MM.1S (cell line): Measurements from ENCODE around the gene COL5A1.

Experiments
- DNase-seq: peaks from one replicate; pipeline ENCODE4 v3.0.0-alpha.2; 2015
- H2AFZ ChIP-seq: fragments of 300-600 bp; sonication (generic); 2 replicates; pipeline ENCODE4 v1.6.0; 2016; ENCODE audit warnings: antibody characterized with exemption, low read length
- H3F3A ChIP-seq: fragments of 300-600 bp; sonication (generic); 2 replicates; pipeline ENCODE4 v1.6.1; 2016; ENCODE audit warnings: mild to moderate bottlenecking, antibody characterized with exemption, low read length, moderate library complexity, mixed read lengths; ENCODE audit not compliant: insufficient read depth
- H3K27ac ChIP-seq: fragments of 300-600 bp; sonication (generic); 2 replicates; pipeline ENCODE4 v1.5.1; 2016; ENCODE audit warnings: mild to moderate bottlenecking, low read length
- H3K27me3 ChIP-seq: fragments of 300-600 bp; sonication (generic); replicated peaks from 2 replicates; pipeline ENCODE4 v1.6.0; 2016; ENCODE audit warnings: low read length; ENCODE audit not compliant: insufficient read depth
- H3K36me3 ChIP-seq: fragments of 300-600 bp; sonication (generic); replicated peaks from 2 replicates; pipeline ENCODE4 v1.6.1; 2016; ENCODE audit warnings: mild to moderate bottlenecking, low read length, mixed read lengths; ENCODE audit not compliant: insufficient read depth
- H3K4me1 ChIP-seq: fragments of 300-600 bp; sonication (generic); 2 replicates; pipeline ENCODE4 v1.6.1; 2016; ENCODE audit warnings: low read length, mixed read lengths
- H3K4me2 ChIP-seq: fragments of 300-600 bp; sonication (generic); 2 replicates; pipeline ENCODE4 v1.6.0; 2016; ENCODE audit warnings: low read depth, low read length
- H3K4me3 ChIP-seq: fragments of 300-600 bp; sonication (generic); 2 replicates; pipeline ENCODE4 v1.5.1; 2016; ENCODE audit warnings: low read length, mixed read lengths
- H3K79me2 ChIP-seq: fragments of 300-600 bp; sonication (generic); 2 replicates; pipeline ENCODE4 v1.6.1; 2016; ENCODE audit warnings: mixed run types, low read length, mixed read lengths
- H3K9ac ChIP-seq: fragments of 300-600 bp; sonication (generic); 2 replicates; pipeline ENCODE4 v1.6.1; 2016; ENCODE audit warnings: low read length, mixed read lengths
- H3K9me2 ChIP-seq: fragments of 300-600 bp; sonication (generic); replicated peaks from 2 replicates; pipeline ENCODE4 v1.6.1; 2016; ENCODE audit warnings: mild to moderate bottlenecking, low read length, mixed read lengths; ENCODE audit not compliant: insufficient read depth
- H3K9me3 ChIP-seq: fragments of 300-600 bp; sonication (generic); replicated peaks from 2 replicates; pipeline ENCODE4 v1.6.1; 2016; ENCODE audit warnings: mild to moderate bottlenecking, low read length, mixed read lengths; ENCODE audit not compliant: insufficient read depth
- H4K20me1 ChIP-seq: fragments of 300-600 bp; sonication (generic); 2 replicates; pipeline ENCODE4 v1.6.1; 2016; ENCODE audit warnings: mild to moderate bottlenecking, low read length, moderate library complexity, mixed read lengths; ENCODE audit not compliant: insufficient read depth
- CTCF ChIP-seq: fragments of 300-600 bp; sonication (generic); IDR thresholded peaks from 2 replicates; pipeline ENCODE4 v1.5.1; 2016; ENCODE audit warnings: antibody characterized with exemption, low read length, mixed read lengths
- EZH2 ChIP-seq: fragments of 300-600 bp; sonication (generic); optimal IDR thresholded peaks from 2 replicates; pipeline ENCODE3; 2017; ENCODE audit warnings: low read depth, mild to moderate bottlenecking, antibody characterized with exemption, low read length, mixed read lengths
- EZH2phosphoT487 ChIP-seq: fragments of 300-600 bp; sonication (generic); IDR thresholded peaks from 2 replicates; pipeline ENCODE4 v1.6.1; 2018; ENCODE audit warnings: antibody characterized with exemption, low read length

The COL5A1 gene

GRCh38 chr9:134829356-134829937 lies 187.8 kb downstream of the COL5A1 start:
- TF ChIP-seq EZH2phosphoT487 (no peak), CTCF (no peak), EZH2 (no peak)
- no peaks in the 10 kb centered on the region for H3K4me1 ChIP-seq
- no peak overlapping the region for H3K4me3 ChIP-seq
- no peak overlapping the region for H2AFZ ChIP-seq
- no peaks in the 10 kb centered on the region for H3K9me3 ChIP-seq
- H3K27ac ChIP-seq = no peak overlapping the region
- no peaks in the 10 kb centered on the region for H3K9me2 ChIP-seq
- H3K27me3 ChIP-seq = peaks cover 40% of the 10 kb centered on the region
- H3F3A ChIP-seq = no peaks in the 10 kb centered on the region
- no peaks in the 10 kb centered on the region for H3K79me2 ChIP-seq
- no peaks in the 10 kb centered on the region for H4K20me1 ChIP-seq
- no peak overlapping the region for H3K9ac ChIP-seq
- no peak for DNase-seq
- no peak overlapping the region for H3K4me2 ChIP-seq
- H3K36me3 ChIP-seq = no peaks in the 10 kb centered on the region

DNA sequence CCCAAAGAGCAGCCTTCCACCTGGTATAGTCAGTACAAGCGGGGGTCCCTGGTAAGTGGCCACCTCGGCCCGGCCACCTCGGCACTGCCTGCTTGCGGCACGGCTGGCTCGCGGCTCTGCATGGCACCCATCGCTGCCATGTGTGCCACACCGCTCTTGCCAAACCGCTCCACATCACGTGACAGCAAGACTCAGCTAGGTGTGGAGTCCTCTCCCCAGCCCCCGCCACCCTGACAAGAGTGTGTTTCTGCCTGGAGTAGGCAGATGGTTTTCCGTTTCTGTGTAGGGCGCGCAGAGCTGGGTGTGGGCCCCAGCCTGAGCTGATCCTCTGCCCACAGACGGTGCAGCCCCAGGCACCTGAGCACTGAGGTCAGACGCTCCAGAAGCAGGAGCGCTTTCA lies 188.5 kb downstream of the COL5A1 start:
- Histone ChIP-seq H3K4me1 (no peaks in the 10 kb centered on the region), H2AFZ (no peak overlapping the region), H3K9me3 (no peaks in the 10 kb centered on the region), H3K4me3 (no peak overlapping the region), H3K4me2 (no peak overlapping the region), H3K36me3 (no peaks in the 10 kb centered on the region), H3K9ac (no peak overlapping the region), H3F3A (no peaks in the 10 kb centered on the region), H4K20me1 (no peaks in the 10 kb centered on the region), H3K79me2 (no peaks in the 10 kb centered on the region), H3K9me2 (no peaks in the 10 kb centered on the region), H3K27me3 (peaks cover 34% of the 10 kb centered on the region), H3K27ac (no peak overlapping the region)
- no peak for DNase-seq
- TF ChIP-seq EZH2 (no peak), CTCF (no peak), EZH2phosphoT487 (no peak)

DNA sequence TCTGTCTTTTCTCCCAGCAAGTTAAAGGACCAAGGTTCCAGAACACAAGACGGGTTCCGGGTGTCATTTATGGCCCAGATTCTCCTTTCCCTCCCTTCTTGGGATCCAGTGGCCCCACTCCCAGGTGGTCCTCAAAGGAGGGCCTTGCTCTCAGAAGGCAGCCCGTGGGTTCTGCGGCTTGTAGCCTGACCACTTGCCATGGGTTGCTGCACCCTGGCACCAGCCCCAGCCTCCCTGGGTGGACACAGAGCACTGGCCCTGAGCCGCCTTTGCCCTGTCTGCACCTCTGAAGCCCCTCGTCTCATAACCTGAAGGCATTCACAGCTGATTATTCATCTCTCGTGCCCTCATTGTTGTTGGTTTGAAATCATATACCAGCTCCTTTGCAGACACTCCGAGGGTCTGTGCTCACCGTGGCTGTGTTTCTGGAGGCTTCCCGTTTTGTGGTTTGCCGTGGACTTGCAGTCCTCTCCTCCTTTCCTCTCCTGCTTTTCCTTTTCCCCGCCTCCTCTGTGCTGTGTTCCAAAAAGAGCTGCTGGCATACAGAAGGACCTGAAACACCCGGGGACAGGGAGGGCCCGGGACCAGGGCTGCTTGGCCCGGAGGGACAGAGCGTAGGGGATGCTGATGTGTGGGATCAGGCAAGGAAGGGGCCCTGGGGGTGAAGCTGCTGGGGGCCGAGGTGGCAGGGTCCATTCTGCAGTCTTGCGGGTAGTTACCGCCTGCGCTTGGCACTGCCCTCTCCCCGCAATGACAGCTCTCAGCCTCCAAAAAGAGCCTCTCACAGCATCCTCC lies 189.5 kb downstream of the COL5A1 start:
- H3K4me3 ChIP-seq = no peak overlapping the region
- no peak overlapping the region for H3K27ac ChIP-seq
- no peaks in the 10 kb centered on the region for H3K9me3 ChIP-seq
- TF ChIP-seq CTCF (no peak), EZH2 (no peak), EZH2phosphoT487 (no peak)
- no peak overlapping the region for H3K9ac ChIP-seq
- H3K79me2 ChIP-seq = no peaks in the 10 kb centered on the region
- H3K27me3 ChIP-seq = peaks cover 24% of the 10 kb centered on the region
- no peaks in the 10 kb centered on the region for H3K9me2 ChIP-seq
- H3K4me2 ChIP-seq = no peak overlapping the region
- no peaks in the 10 kb centered on the region for H3F3A ChIP-seq
- H2AFZ ChIP-seq = no peak overlapping the region
- H3K4me1 ChIP-seq = no peaks in the 10 kb centered on the region
- H3K36me3 ChIP-seq = no peaks in the 10 kb centered on the region
- H4K20me1 ChIP-seq = no peaks in the 10 kb centered on the region
- no peak for DNase-seq
